HG03520 (cell line): ENCODE results near the gene STXBP5.

Experiments used
- ATAC-seq: cut with Tn5 transposase; IDR thresholded peaks from one replicate; pipeline ENCODE4 v1.9.1; 2021; ENCODE audit warnings: mild to moderate bottlenecking, moderate library complexity; ENCODE audit not compliant: unreplicated experiment

Gene STXBP5

DNA sequence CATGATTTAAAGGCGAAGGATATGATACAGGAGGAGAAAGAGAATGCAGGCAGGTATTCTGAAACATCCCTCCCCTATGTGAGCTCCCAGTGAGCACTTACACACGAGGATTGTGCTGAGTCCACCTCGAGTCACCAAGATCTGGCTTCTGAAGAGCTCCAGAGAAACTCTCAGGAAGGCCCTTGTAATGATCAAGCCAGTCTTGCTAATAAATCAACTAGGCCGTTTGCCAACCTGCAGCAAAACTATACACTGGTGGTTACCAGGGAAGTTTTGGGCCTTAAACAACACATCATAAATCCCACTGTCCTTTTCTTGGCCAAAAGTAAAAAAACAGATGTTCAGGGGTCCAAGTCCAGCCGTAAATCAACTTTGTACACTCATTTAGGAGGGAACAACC lies 79.2 kb downstream of the STXBP5 start:
- no peak for ATAC-seq

DNA sequence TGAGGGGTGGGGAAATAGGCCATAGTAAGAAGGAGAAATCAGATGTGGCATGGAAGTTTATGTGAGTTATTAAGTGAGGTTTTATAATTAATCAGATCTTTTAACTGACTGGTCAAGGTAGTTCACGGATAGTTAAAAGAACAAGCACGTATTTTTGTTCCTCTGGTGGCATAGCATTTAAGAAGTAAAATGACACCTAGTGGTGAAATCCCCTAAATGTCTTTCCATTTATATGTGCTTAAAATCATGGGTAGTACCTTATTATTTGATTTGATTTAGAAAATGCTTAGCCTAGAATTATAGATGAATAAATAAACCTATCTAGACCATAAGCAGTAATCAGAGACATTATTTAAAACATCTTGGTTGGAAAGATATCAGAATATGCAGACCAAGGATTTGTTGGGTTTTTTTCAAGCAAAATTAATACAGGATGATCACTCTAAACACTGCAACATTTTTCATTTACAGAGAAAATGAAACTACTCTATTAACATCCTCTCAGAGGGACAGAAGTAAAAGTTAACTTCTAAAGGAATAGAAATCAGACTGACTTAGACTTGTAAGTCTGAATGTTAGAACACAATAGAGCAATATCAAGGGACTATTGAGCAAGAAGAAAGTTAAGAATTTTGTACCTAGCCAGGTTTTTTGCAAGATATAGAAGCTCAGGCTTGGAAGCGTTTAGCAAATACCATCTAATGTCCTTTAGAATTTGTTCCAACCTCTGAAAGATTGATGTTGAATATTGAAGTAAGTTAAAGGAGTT lies 81.1 kb downstream of the STXBP5 start:
- ATAC-seq, result peak; percentile 57

DNA sequence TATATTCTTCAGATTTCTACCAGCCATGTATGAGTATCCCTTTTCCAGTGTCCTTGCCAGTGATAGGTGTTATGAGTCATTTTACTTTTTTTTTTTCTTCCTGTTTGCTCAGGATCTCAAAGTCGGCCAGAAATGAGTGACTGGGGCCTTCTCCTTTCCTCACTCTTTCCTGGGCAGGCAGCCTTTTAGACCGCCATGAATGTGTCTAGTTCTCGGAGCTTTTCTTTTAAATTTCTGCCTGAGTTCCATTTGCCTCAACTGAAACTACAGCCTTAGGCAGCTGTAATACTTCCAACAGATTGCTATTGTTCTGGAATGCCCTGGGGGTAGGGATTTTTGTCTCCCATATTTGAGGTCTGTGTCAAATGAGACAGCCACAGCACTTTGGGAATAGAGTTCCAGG lies 83.7 kb downstream of the STXBP5 start:
- no peak for ATAC-seq

DNA sequence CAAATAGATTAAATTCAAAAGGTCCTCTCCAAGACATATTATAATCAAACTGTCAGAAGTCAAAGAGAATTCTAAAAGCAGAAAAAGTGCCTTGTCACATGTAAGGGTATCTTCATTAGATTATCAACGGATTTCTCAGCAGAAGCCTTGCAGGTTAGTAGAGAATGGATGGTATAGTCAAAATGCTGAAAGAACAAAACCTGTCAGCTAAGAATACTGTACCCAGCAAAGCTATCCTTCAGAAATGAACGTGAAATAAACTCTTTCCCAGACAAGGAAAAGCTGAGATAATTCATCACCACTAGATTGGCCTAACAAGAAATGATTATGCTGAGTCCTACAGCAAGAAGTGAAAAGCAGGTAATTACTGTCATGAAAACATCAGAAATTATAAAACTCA lies 92.9 kb downstream of the STXBP5 start:
- ATAC-seq, result no peak

DNA sequence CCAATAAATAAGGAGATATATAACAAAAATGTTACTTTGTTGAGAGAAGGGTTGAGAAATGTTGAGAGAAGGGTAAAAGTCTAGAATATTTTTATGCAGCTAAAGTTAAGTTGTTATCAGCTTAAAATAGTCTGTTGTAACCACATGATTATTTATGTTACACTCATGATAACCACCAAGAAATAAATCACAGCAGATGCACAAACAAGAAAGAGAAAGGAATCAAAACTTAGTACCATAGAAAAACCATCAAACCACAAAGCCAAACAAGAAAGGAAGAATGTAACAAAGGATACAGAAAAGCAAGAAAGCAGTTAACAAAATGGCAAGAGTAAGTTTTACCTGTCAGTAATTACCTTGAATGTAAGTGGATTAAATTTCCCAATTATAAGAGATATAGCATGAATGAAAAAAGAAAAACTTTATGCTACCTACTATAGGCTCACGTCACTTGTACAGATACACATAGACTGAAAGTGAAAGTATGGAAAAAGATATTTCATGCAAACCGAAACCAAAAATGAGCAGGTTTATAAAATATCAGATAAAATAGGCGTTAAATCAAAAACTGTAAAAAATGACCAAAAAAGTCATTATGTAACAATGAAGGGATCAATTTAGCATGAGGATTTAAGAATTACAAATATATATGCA lies 93.6 kb downstream of the STXBP5 start:
- no peak for ATAC-seq

DNA sequence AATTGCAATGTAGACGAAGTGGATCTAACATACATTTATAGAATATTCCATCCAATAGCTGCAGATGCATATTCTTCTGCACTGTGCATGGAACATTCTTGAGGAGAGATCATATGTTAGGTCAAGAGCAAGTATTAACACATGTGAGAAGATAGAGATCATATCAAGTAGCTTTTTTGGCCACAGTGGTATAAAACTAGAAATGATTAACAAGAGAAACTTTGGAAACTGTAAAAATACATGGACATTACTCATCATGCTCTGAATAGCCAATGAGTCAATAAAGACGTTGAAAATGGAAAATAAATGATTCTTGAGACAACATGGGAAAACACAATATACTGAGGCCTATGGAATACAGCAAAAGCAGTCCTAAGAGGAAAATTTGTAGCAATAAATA lies 94.2 kb downstream of the STXBP5 start:
- no peak for ATAC-seq

DNA sequence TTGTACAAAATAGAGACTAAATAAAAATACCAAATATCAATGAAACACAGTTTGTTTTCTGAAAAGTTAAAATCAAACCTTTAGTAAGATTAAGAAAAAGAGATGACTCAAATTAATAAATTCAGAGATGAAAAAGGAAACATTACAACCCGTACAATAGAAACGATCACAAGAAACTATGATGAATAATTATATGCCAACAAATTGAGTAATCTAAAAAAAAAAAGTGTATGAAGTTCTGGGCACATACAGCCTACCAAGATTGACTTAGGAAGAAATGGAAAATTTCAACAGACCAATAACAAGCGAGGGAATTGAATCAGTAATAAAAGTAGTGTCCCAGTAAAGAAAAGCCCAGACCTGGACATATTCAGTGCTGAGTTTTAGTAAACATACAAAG lies 94.8 kb downstream of the STXBP5 start:
- no peak for ATAC-seq

DNA sequence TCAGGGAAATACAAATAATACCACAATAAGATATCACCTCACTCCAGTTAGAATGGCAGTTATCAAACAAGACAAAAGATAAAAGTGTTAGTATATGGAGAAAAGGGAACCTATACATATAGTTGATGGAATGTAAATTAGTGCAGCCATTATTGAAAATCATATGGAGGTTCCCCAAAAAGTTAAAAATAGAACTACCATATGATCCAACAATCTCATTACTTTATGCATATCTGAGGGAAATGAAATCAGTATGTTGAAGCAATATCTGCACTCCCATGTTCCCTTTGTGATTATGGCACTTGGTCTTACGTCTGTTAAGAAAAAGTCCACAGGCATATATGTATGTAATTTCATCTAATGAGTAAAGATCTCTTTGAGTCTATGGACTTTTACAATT lies 96.9 kb downstream of the STXBP5 start:
- no peak for ATAC-seq

DNA sequence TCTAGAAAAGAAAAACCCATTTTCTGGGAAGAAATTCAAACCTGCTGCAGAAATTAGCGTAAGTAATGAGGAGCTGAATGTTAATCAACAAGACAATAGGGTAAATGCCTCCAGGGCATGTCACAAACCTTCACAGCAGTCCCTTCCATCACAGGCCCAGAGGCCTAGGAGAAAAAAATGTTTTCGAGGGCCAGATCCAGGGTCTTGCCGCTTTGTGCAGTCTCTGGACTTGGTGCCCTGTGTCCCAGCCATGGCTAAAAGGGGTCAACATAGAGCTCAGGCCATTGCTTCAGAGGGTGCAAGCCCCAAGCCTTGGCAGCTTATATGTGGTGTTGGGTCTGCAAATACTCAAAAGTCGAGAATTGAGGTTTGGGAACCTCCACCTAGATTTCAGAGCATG lies 99.8 kb downstream of the STXBP5 start:
- no peak for ATAC-seq

DNA sequence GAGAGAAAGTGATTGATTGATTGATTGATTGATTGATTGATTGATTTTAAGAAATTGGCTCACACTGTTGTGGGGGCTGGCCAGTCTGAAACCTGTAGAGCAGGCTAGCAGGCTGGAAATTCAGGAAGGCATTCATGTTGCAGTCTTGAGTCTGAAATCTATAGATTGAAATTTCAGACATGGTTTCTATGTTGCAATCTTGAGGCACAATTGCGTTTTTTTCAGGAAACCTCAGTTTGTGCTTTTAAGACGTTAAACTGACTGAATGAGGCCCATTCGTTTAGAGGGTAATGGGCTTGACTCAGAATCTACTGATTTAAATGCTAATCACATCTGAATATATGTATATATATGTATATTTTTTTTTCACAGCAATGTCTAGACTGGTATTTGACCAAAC lies 106.3 kb downstream of the STXBP5 start:
- no peak for ATAC-seq

DNA sequence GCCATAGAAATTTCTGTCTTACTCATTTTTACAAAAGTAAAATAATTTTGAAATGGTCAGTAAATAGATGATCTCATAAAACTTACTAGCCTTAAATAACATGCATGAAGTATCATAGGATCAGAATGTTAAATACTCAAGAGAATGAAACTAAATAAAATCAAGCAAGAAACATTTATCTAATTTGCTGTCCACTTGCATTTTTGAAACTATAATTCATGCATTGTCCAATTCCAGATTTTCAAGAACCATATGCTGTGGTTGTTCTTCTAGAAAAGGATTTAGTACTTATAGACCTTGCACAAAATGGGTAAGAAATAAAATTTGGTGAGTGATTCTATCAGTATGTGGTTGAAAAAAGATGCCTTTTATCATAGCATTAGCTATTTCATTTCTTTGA lies 107.0 kb downstream of the STXBP5 start:
- ATAC-seq, result no peak

DNA sequence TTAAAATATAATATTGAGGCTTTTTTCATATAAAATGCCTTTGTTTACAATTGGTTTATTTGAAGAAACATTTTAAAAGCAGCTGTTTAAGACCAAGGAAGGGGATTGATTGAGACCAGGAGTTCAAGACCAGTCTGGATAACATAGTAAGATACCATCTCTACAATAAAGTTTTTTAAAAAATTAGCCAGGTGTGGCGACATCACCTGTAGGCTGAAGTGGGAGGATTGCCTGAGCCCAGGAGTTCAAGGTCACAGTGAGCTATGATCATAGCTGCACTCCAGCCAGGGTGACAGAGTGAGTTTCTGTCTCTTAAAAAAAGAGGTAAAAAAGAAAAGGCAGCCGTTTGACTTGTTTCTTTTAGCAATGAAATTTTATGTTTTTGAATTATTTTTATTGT lies 117.0 kb downstream of the STXBP5 start:
- ATAC-seq, result no peak

DNA sequence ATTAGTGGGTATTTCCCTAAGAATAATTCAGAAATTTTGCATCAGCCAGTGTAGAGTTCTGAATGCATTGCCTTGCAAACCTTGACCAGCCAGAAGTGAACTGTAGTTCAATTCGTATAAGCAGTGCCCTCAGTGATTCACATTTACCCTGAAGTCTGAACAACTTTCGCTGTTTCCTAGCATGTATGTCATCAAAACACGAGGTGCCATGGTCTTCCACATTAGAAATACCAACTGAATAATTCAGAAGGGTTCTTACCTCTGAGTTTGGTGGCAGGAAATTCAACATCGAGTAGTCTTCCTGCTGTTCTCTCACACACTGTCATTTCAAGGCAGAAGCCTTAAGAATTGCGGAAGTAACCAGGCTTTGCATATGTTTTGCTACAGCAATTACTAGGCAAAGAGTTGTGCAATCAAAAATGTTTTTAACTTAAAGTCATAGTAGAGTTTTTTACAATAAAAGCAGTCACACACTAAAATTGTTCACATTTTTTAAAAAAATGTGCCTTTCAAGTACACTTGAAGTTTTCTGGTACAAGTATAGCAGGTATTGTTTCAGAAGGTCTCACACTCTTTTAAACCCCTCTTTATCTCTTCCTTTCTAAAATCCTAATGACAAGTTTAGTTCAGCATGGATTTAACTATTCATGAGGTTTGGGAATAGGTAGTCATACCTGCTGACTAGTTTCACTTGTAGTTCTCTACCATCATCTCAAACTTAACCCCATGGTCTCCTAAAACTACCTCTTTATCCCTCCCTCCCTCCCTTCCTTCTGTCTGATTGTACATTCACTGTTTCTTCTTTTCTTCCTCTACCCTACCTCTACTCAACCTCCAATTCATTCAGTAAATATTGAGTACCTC lies 118.3 kb downstream of the STXBP5 start:
- peak; percentile 99 for ATAC-seq

DNA sequence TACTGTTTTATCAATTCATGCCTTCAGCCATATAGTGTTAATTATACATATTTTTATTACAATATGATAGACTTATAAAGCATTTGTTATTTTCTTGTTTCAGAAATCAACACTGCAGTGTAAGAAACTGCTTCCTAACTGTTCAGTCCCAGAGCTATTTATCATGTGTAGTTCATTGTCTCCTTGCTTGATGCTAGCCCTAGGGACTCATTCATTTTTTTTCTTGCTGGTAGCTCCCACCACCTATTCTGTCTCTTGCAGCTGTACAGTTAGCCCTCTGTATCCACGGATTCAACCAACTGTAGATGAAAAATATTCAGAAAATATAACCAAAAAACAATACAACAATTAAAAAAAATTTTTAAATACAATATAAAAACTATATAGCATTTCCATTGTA lies 121.3 kb downstream of the STXBP5 start:
- no peak for ATAC-seq

DNA sequence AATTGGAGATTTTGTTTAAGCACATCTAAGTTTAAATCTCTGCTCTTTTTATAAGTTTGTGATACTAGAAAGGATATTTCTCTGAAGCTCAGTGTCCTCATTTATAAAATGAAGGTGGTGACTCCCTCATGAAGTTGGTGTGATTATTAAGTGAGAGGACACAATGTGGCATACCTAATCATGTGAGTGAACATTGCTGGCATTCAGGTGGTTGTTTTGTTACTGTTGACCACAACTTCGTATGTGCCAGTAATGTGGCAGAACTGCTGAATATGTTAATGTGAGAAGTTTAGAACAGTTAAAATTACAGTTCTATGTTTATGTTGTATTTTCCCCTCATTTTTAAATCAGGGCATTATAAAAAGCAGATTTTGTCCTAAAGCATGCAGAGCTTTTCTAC lies 127.2 kb downstream of the STXBP5 start:
- ATAC-seq, result no peak

DNA sequence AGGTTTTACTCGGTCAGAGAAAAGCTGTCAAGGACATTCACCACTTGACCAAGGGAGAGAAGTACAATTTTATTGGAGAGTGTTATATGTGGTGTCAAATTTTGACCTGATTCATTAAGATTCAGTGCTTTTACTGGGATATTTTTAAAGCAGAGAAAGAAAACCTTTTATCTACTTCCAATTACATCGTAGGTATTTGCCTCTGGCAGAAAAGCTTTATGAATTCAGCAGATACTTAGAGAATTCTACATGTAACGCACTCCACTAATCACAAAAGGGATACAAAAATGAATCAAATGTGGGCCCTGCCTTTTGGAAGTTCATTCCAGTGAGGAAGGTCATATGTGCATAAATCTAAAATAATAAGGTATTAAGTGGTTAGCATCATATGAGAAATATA lies 133.7 kb downstream of the STXBP5 start:
- no peak for ATAC-seq

DNA sequence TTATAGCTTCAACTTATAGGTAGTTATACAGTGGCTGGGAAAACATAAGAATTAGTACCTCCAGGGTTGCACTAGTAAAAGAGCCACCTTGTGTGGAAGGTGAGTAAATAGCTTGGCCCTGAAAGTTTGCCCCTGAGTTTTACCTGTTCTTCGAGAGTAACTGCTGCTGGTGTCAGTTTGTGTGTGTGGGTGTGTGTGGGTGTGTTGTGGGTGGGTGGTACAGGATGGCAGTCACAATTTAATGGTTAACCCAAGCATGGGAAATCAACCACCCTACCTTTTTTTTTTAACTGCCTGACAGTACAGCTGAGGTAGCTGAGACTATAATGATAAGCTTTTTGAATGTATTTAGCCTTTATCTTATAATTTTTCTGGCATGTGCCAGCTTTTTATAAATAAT lies 137.3 kb downstream of the STXBP5 start:
- ATAC-seq, result no peak

DNA sequence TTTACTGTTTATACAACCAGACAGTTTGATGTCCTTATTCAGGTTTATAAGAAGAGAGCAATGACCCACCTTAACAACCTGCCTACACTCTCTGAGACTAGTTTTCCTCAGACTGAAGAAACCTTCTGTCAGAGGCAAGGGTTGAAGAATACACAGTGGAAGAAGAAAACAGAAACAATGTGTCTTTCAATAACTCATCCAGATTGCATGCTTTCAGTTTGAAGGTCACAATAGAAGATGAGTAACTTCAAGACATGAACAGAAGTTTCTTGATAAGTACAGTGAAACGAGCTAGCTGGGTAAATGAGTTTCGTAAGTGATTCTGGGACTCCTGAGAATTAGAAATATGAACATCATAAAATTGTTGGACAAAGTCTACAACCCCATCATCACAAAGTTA lies 141.7 kb downstream of the STXBP5 start:
- no peak for ATAC-seq

DNA sequence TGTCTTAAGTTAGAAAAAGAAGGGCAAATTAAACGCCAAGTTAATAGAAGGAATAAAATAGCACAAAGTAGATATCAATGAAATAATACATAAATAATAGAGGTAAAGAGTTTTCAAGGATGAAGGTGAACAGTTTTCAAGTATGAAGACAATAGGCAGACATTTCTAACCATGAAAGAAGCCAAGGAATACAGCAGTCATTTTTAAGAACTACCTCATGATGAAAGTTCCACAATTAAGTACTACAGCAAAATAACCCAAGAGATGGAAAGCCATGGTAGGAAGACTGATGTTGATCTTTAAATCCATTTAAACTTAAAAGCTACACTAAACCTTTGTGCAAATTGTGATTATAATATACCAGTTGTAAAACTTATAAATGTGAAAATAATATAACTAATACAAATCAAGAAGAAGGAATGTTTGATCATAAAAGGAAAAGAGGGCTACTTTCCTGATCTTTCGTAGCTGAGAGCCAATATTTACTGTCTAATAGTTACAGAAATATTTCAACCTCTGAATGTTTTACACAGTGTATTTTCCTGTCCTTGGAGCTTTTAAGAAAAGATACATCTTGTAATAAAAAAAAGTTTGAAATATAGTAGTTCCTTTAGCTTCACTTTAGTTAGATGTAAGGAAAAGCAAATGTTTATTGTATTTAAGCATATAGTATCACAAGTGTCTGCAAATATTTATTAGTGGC lies 143.1 kb downstream of the STXBP5 start:
- ATAC-seq, result no peak

DNA sequence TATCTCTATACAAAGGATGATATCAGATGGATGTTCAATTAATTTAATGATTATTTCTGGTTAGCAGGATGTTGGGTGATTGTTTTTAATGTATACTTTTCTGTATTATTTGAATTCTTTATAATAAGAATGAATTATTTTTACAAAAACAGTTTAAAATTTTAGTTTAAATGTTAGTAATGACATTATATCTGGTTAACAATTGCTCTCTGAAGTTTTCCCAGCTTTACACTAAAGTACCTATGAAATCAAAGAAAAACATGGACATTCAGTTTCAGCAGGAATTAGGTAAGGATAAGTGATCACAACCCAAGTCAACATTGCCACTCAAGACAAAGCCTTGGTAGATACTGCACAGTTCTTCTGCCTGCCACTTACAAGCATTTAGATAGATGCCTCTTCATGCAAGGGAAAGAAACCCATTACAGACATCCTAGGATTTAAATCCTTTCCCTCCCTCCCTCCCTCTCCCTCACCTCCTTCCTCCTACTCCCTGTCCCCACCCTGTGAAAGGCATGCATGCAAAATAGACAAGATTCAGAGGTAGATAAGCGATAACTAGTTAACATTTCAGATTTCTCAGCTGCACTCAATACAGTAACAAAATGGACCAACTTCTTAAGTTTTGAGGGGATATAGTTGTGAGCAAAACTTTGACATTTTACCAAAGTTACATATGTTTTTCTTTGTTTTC lies 143.8 kb downstream of the STXBP5 start:
- no peak for ATAC-seq
